Measurements from ENCODE around the gene PAPOLB. TPM values are rescaled to one million over a fixed set of nuclear protein-coding genes. Genes with fewer than 3 reads are reported as not detected.

PAPOLB gene
- total RNA-seq, 1 experiment from 2014 or later: 0.13 TPM

DNA sequence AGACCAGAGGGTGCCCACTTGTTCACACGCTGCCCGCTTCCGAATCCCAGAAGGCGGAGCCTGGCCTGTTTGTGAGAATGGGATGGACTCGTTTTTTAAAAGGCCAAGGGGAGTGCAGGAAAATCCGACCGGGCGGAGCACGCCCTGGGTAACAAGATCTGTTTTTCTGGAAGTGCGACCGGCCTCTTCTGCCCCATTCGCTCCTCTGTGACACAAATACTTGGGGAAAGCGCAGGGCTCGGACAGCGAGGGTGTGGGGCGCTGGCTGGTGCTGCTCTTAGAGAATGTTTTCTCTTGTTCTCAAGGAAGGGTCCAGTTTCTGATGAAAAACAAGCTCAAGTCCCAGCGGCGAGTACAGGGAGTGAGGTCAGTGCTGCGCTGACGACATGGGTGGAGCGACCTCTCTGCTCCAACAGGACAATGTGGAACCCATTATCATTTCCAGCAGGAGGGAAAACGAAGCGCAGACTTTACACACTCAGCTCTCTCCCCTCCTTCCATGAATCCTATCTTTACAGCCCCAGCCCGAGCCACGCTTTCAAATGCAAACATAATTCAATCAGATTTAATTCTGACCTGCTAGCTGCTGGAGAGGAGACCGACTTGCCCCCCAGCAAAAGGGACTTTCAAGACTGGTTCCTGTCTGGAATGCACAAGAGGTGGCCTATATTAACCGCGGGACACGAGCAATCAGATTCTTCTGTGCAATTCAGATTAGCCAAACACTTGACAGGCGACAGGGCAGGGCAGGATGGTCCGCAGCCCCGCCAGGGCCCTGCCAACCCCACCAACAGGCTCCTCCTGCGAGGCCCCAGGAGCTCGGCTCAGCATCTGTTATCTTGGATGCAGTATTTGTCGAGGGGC lies 20.6 kb upstream of the PAPOLB start:
- no peak overlapping the region for H4K91ac ChIP-seq (ENCODE audit: insufficient read length, low read depth, low read length)
- no peak overlapping the region for H2AK5ac ChIP-seq (ENCODE audit: insufficient read length, low read length)
- H3T11ph ChIP-seq (ENCODE audit: low read length): no peak overlapping the region
- no peak overlapping the region for H4K8ac ChIP-seq (replicated peaks; ENCODE audit: insufficient read length, low read depth, low read length)
- no peak overlapping the region for H2BK12ac ChIP-seq (ENCODE audit: insufficient read length, low read depth, low read length)
- DNase-seq: peak; percentile 71
- H3K56ac ChIP-seq (ENCODE audit: insufficient read length, low read depth, low read length): no peak overlapping the region
- no peaks in the 10 kb centered on the region for H4K20me1 ChIP-seq (ENCODE audit: control insufficient read depth, insufficient read depth, insufficient read length)
- H3K27ac Mint-ChIP-seq: peak overlapping the region; percentile 53 to 97 (median 82); a peak in 6 of 7 replicates
- H3K23ac ChIP-seq (ENCODE audit: insufficient read length, low read depth, low read length): no peak overlapping the region
- peak overlapping the region; percentile 70 to 91 for H3K4me3 Mint-ChIP-seq
- no peak for TF ChIP-seq CTCF (conservative IDR thresholded peaks at IDR 0.05)
- no peaks in the 10 kb centered on the region for H3K79me1 ChIP-seq (ENCODE audit: insufficient read depth, low read depth, low read length, poor library complexity, severe bottlenecking)
- H3K79me2 ChIP-seq (ENCODE audit: insufficient read depth, low read length): no peaks in the 10 kb centered on the region
- no peaks in the 10 kb centered on the region; a peak in 2 of 5 replicates for H3K9me3 Mint-ChIP-seq
- no CpG with 5 or more reads among the region's 35 CpGs for WGBS (ENCODE audit: extremely low coverage, insufficient read length, low lambda C conversion rate)
- H2BK120ac ChIP-seq (ENCODE audit: low read depth, low read length, poor library complexity, severe bottlenecking): no peak overlapping the region
- no peaks in the 10 kb centered on the region for H3K9me3 ChIP-seq (ENCODE audit: control insufficient read depth, low read depth, low read length)
- no peak overlapping the region for H3K27ac ChIP-seq (ENCODE audit: insufficient read length, low read depth, low read length)
- no peak overlapping the region for H2BK15ac ChIP-seq (ENCODE audit: low read depth, low read length)
- no peak overlapping the region; the same call in 1 of the 2 replicates for H3K4ac ChIP-seq (ENCODE audit: low read depth, low read length)
- peaks cover 10% of the 10 kb centered on the region for H3K27me3 Mint-ChIP-seq (ENCODE audit: low read depth)
- H3K4me1 Mint-ChIP-seq: peaks cover 11 to 15% of the 10 kb centered on the region in 2 experiments
- H3K23me2 ChIP-seq (ENCODE audit: insufficient read length, low read depth, low read length, poor library complexity, severe bottlenecking): peaks cover 11% of the 10 kb centered on the region
- peak overlapping the region; percentile 79 for H3K4me2 ChIP-seq (ENCODE audit: insufficient read depth, insufficient read length, low read length)
- peak overlapping the region; percentile 44 for H3K18ac ChIP-seq (ENCODE audit: insufficient read length, low read depth, low read length)
- peak overlapping the region; percentile 23 for H3K14ac ChIP-seq (ENCODE audit: insufficient read depth, low read length)
- H3K9ac ChIP-seq (ENCODE audit: extremely low read depth, insufficient read length, low read length): peak overlapping the region; percentile 15
- H2BK5ac ChIP-seq (ENCODE audit: insufficient read length, low read length): no peak overlapping the region
- H3K4me1 ChIP-seq (ENCODE audit: insufficient read depth, low read length): no peaks in the 10 kb centered on the region
- H4K5ac ChIP-seq (ENCODE audit: insufficient read length, low read depth, low read length): no peak overlapping the region
- H2AFZ ChIP-seq (ENCODE audit: low read length): peak overlapping the region; percentile 67
- peaks cover 0 to 6% (median 2%) of the 10 kb centered on the region in 3 experiments; a peak in 3 of 7 replicates for H3K36me3 Mint-ChIP-seq (ENCODE audit: insufficient read depth in 1 of 3, low read depth in 3 of 3)
- no peaks in the 10 kb centered on the region for H3K27me3 ChIP-seq (ENCODE audit: insufficient read depth, low read length)
- no peak overlapping the region for H2BK20ac ChIP-seq (ENCODE audit: low read depth, low read length, poor library complexity, severe bottlenecking)

Measured in H9 (cell line).